GM12878 (cell line): ENCODE measurements around the gene ARHGEF16. TPM values are rescaled to one million over a fixed set of nuclear protein-coding genes. Genes with fewer than 3 reads are reported as not detected.

Experiments
- ATAC-seq: fragments of 200-7000 bp; cut with Tn5 transposase; 3 replicates; pipeline ENCODE4 v1.9.1; 2020; ENCODE audit warnings: mild to moderate bottlenecking, moderate library complexity
- BruUV-seq: library from RNA; stranded (reverse); fragments of 400-500 nt; replicated peaks from 2 replicates; lab custom pipeline; 2021; lab: Mats Ljungman, UMichigan
- CTCF ChIA-PET: fragments of 300-600 bp; sonication (Branson Sonifier 250); formaldehyde crosslinking; extraction: SDS; loops from one replicate; lab custom pipeline; 2021; ENCODE audit warnings: inconsistent platforms; lab: Yijun Ruan, JAX
- POLR2A ChIA-PET: fragments of 350-600 bp; formaldehyde crosslinking; extraction: SDS; loops from one replicate; lab custom pipeline; 2021; ENCODE audit warnings: inconsistent platforms; lab: Charles Lee
- RAD21 ChIA-PET: fragments of 300-600 bp; sonication (Branson Sonifier 250); formaldehyde crosslinking; loops from one replicate; lab custom pipeline; 2023; ENCODE audit warnings: antibody characterized with exemption; ENCODE audit not compliant: unreplicated experiment; lab: Charles Lee
- SMC1A ChIA-PET: fragments of 300-600 bp; sonication (Branson Sonifier 250); formaldehyde crosslinking; loops from one replicate; lab custom pipeline; 2023; ENCODE audit not compliant: unreplicated experiment, uncharacterized antibody; lab: Charles Lee
- DNase-seq: peaks from one replicate; pipeline ENCODE4 v3.0.0-alpha.2; 2011; ENCODE audit warnings: low read depth, low spot score
- FAIRE-seq: peaks from 3 replicates; lab custom pipeline; 2011; peaks lifted over from hg19 to GRCh38; lab: Jason Lieb, UNC
- H2AFZ ChIP-seq: 2 replicates; pipeline ENCODE4 v1.6.0; 2011; ENCODE audit warnings: low read depth, low read length, control low read depth; ENCODE audit not compliant: control insufficient read depth
- H3K27ac ChIP-seq: 2 replicates; pipeline ENCODE4 v1.5.1; 2011; ENCODE audit warnings: control low read depth; ENCODE audit not compliant: control insufficient read depth, insufficient read depth
- H3K27me3 ChIP-seq, 2 experiments: replicated peaks in 1 of 2; 2 replicates each; pipeline versions ENCODE4 v1.6.0 to v1.6.1; 2011; ENCODE audit warnings: low read length in 1 of 2; ENCODE audit not compliant: control insufficient read depth in 2 of 2, insufficient read depth in 2 of 2
- H3K36me3 ChIP-seq, 2 experiments: 2 replicates each; pipeline ENCODE4 v1.5.1; 2011; ENCODE audit warnings: low read length in 1 of 2; ENCODE audit not compliant: control insufficient read depth in 2 of 2, insufficient read depth in 2 of 2
- H3K4me1 ChIP-seq: 2 replicates; pipeline ENCODE4 v1.6.1; 2011; ENCODE audit warnings: mild to moderate bottlenecking, low read length, moderate library complexity, mixed read lengths; ENCODE audit not compliant: control insufficient read depth, insufficient read depth
- H3K4me2 ChIP-seq: 2 replicates; pipeline ENCODE4 v1.6.0; 2011; ENCODE audit warnings: control low read depth; ENCODE audit not compliant: control insufficient read depth, insufficient read depth
- H3K4me3 ChIP-seq: fragments of 200-600 bp; sonication (generic); 2 replicates; pipeline ENCODE4 v1.5.1; 2016
- H3K79me2 ChIP-seq: 2 replicates; pipeline ENCODE4 v1.6.0; 2011; ENCODE audit warnings: low read length; ENCODE audit not compliant: control insufficient read depth, insufficient read depth
- H3K9ac ChIP-seq: 2 replicates; pipeline ENCODE4 v1.8.0; 2011; ENCODE audit warnings: low read length, control low read depth, mixed read lengths; ENCODE audit not compliant: control insufficient read depth, insufficient read depth
- H3K9me3 ChIP-seq: replicated peaks from 3 replicates; pipeline ENCODE4 v1.5.1; 2011; ENCODE audit warnings: mild to moderate bottlenecking, low read length; ENCODE audit not compliant: control insufficient read depth, insufficient read depth
- H4K20me1 ChIP-seq: 2 replicates; pipeline ENCODE4 v1.6.0; 2011; ENCODE audit not compliant: control insufficient read depth, insufficient read depth
- CBX3 ChIP-seq: fragments of 200-600 bp; sonication (generic); IDR thresholded peaks from 2 replicates; pipeline ENCODE4 v1.6.1; 2016; ENCODE audit warnings: low read depth, borderline replicate concordance
- CHD1 ChIP-seq: IDR thresholded peaks from 2 replicates; pipeline ENCODE4 v1.6.1; 2012; ENCODE audit warnings: low read depth, low read length, improper control_type of control experiment
- IKZF1 ChIP-seq: fragments of 450-650 bp; conservative IDR thresholded peaks from 2 replicates; pipeline ENCODE4 v1.6.1; 2017; ENCODE audit warnings: antibody characterized with exemption, mild to moderate bottlenecking
- IRF4 ChIP-seq: IDR thresholded peaks from 2 replicates; pipeline ENCODE4 v1.6.1; 2011; ENCODE audit warnings: low read depth, low read length
- MEF2B ChIP-seq: fragments of 450-650 bp; IDR thresholded peaks from 2 replicates; pipeline ENCODE4 v1.6.1; 2018; ENCODE audit warnings: mild to moderate bottlenecking, moderate library complexity; ENCODE audit not compliant: partially characterized antibody, poor library complexity, severe bottlenecking
- MTA2 ChIP-seq: fragments of 450-650 bp; IDR thresholded peaks from 2 replicates; pipeline ENCODE4 v1.6.1; 2016; ENCODE audit warnings: low read depth, mild to moderate bottlenecking, moderate library complexity
- MTA3 ChIP-seq: IDR thresholded peaks from 2 replicates; pipeline ENCODE4 v1.6.1; 2012; ENCODE audit warnings: low read length, inconsistent platforms, borderline replicate concordance
- MYB ChIP-seq: fragments of 150-350 bp; IDR thresholded peaks from 2 replicates; pipeline ENCODE4 v1.6.1; 2014; ENCODE audit warnings: mild to moderate bottlenecking, low read depth, low read length, borderline replicate concordance
- NFYB ChIP-seq: IDR thresholded peaks from 2 replicates; pipeline ENCODE4 v1.6.1; 2011; ENCODE audit warnings: low read depth, mild to moderate bottlenecking, low read length, improper control_type of control experiment, moderate library complexity; ENCODE audit not compliant: insufficient read depth
- NR2F1 ChIP-seq: fragments of 450-650 bp; conservative IDR thresholded peaks from 2 replicates; pipeline ENCODE4 v1.6.1; 2017; ENCODE audit warnings: mild to moderate bottlenecking
- PAX8 ChIP-seq: fragments of 450-650 bp; IDR thresholded peaks from 2 replicates; pipeline ENCODE4 v1.6.1; 2017; ENCODE audit warnings: mild to moderate bottlenecking, moderate library complexity
- SP1 ChIP-seq: IDR thresholded peaks from one replicate; pipeline ENCODE4 v1.6.1; 2011; ENCODE audit warnings: low read depth, low read length
- SREBF1 ChIP-seq: IDR thresholded peaks from 2 replicates; pipeline ENCODE4 v1.6.1; 2012; ENCODE audit warnings: mild to moderate bottlenecking, low read length
- ZNF207 ChIP-seq: fragments of 450-650 bp; IDR thresholded peaks from 2 replicates; pipeline ENCODE4 v1.6.1; 2014; ENCODE audit warnings: antibody characterized with exemption, mild to moderate bottlenecking, borderline replicate concordance
- ZNF24 ChIP-seq: fragments of 450-650 bp; IDR thresholded peaks from 2 replicates; pipeline ENCODE4 v1.6.1; 2017; ENCODE audit warnings: antibody characterized with exemption, mild to moderate bottlenecking
- ZNF384 ChIP-seq: IDR thresholded peaks from 2 replicates; pipeline ENCODE4 v1.6.1; 2012; ENCODE audit warnings: low read depth, mild to moderate bottlenecking, low read length, improper control_type of control experiment, borderline replicate concordance
- WGBS: methylation state at CpG from one replicate; pipeline ENCODE4 v1.1.6; 2016; ENCODE audit warnings: low lambda C conversion rate; ENCODE audit not compliant: insufficient replicate concordance, insufficient coverage; ENCODE audit errors: missing lambda C conversion rate; 5-methylcytosine and 5-hydroxymethylcytosine counted together
- in situ Hi-C: fragments of 300-500 bp; cut with MboI; formaldehyde crosslinking; loops from 9 replicates; pipeline ENCODE4 v1.14.3; 2018; ENCODE audit warnings: mixed read lengths
- intact Hi-C: fragments of 100-400 bp; cut with micrococcal nuclease; formaldehyde crosslinking; loops from one replicate; pipeline ENCODE4 v1.14.2; 2022; ENCODE audit not compliant: unreplicated experiment
- polyA plus RNA-seq, 11 experiments: library from polyadenylated mRNA; depleted of rRNA in 4 of 11; unstranded in 6 of 11; stranded (reverse) in 5 of 11; fragments of >200 nt; fragmentation: Nextera tagmentation in 4 of 11; fragmentation: Illumina TruSeq in 1 of 11; extraction: Ambion mirVana in 4 of 11; extraction: Trizol in 1 of 11; gene quantifications; 1 replicate in 1 of 11; 2 replicates in 10 of 11; pipeline versions ENCODE4 v1.2.1 to v1.2.3, GENCODE V29; 2011 to 2016; ENCODE audit warnings: inconsistent platforms in 2 of 11, missing spikeins in 2 of 11, low read depth in 1 of 11
- total RNA-seq, 4 experiments: library from RNA; depleted of rRNA in 3 of 4; stranded (reverse); fragments of >200 nt in 3 of 4; fragmentation: Illumina TruSeq in 1 of 4; extraction: Trizol in 1 of 4; gene quantifications; 2 replicates each; pipeline versions ENCODE4 v1.2.1 to v1.2.3, GENCODE V29; 2013 to 2021

ARHGEF16 gene
- total and polyA plus RNA-seq, 10 of the 15 experiments (the other 5 are each of a cell fraction or from before 2014, with no cell fraction given): not detected

DNA sequence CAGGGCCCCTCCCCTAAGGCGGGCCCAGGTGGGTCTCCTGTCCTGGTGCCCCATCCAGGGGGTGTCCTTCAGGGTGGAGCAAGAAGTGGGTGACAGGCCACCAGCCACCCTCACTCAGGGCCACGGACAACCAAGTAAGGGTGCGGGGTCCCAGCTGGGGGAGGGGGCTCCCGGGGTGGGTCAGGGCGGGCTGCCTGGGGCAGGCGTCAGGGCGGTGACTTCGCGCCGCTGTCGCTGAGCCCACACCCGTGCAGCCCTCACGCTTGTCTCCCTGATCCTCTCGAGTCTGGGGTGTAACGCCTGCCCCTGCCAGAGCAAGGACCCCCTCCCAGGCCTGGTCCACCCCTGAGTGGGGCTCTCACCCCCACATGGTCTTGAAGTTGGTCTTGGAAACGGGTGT, 22.2 kb downstream of the ARHGEF16 start:
- Histone ChIP-seq H3K4me2 (no peak overlapping the region), H3K27me3 (no peaks in the 10 kb centered on the region), H3K9me3 (no peaks in the 10 kb centered on the region), H3K4me1 (no peaks in the 10 kb centered on the region), H2AFZ (no peak overlapping the region), H3K4me3 (no peak overlapping the region), H3K9ac (no peak overlapping the region), H3K36me3 (no peaks in the 10 kb centered on the region), H4K20me1 (no peaks in the 10 kb centered on the region), H3K79me2 (no peaks in the 10 kb centered on the region), H3K27ac (no peak overlapping the region)
- FAIRE-seq (no peak), DNase-seq (no peak), ATAC-seq (no peak)
- intact Hi-C loops: no loop called here
- POLR2A ChIA-PET: no interaction called here
- 59% methylated on average over 10 of the region's 16 CpGs for WGBS
- TF ChIP-seq CHD1: no peak
- TF ChIP-seq MTA3: no peak
- TF ChIP-seq MTA2: no peak
- no peak for TF ChIP-seq MEF2B
- no peak for TF ChIP-seq NR2F1
- TF ChIP-seq ZNF384: no peak
- TF ChIP-seq SREBF1: no peak
- no peak for TF ChIP-seq PAX8
- TF ChIP-seq MYB: no peak
- no peak for TF ChIP-seq IRF4
- no peak for TF ChIP-seq CBX3
- TF ChIP-seq NFYB: no peak
- no peak for TF ChIP-seq SP1
- no peak for TF ChIP-seq IKZF1
- no peak for TF ChIP-seq ZNF207
- no peak for TF ChIP-seq ZNF24
- RAD21 ChIA-PET: no interaction called here
- BruUV-seq: no TSS peak
- in situ Hi-C loops: no loop called here
- SMC1A ChIA-PET: no interaction called here
- CTCF ChIA-PET: no interaction called here
